ENCODE measurements around the gene UBP1. TPM values are rescaled to one million over a fixed set of nuclear protein-coding genes. Genes with fewer than 3 reads are reported as not detected.

UBP1 gene
- total RNA-seq, 1 experiment from 2014 or later = 69.5 TPM

DNA sequence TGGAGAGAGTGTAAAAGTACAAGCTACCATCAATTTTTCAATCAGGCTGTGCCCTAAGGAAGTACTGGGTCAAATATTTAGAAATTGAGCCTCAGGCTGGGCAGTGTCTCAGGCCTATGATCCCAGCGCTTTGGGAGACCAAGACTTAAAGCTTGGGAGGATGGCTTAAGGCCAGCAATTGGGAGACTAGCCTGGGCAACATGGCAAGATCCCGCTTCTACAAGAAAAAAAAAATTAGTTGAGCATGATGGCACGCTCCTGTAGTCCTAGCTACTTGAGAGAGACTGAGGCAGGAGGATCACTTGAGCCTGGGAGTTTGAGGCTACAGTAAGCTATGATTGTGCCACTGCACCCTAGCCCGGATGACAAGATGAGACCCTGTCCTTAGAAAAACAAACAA lies 2.0 kb upstream of the UBP1 start:
- no TSS peak for BruUV-seq (replicated peaks)
- H4K20me1 ChIP-seq (ENCODE audit: insufficient read depth) = peaks cover 4% of the 10 kb centered on the region; the same call in 1 of the 2 replicates
- H3K4me3 ChIP-seq (replicated peaks in 1 of 2; ENCODE audit: low read depth in 1 of 2, low read length in 2 of 2) = no peak overlapping the region
- no peaks in the 10 kb centered on the region for H3K9me2 ChIP-seq (ENCODE audit: insufficient read depth)
- RAD21 ChIA-PET (ENCODE audit: low non-redundant PET in 1 of 2, low total read pairs in 2 of 2, uncharacterized antibody in 2 of 2, unreplicated experiment in 2 of 2) = no interaction called here
- H2AFZ ChIP-seq (ENCODE audit: low read depth, low read length, poor library complexity, severe bottlenecking) = no peak overlapping the region
- H3K4me1 ChIP-seq (ENCODE audit: control insufficient read depth in 1 of 2, insufficient read depth in 2 of 2, low read length in 2 of 2) = peaks cover 21 to 28% of the 10 kb centered on the region in 2 experiments
- intact Hi-C loops (cut with micrococcal nuclease) = loop anchor here (5.0 to 10.0 kb wide), 2 partner anchors 270 to 353 kb away; partner anchors contain the start of gene PDCD6IP
- H3K9me3 ChIP-seq (ENCODE audit: control insufficient read depth in 1 of 2, insufficient read depth in 1 of 2, low read depth in 1 of 2, low read length in 2 of 2) = no peaks in the 10 kb centered on the region
- no peak for ATAC-seq
- CTCF ChIA-PET = no interaction called here
- H3K9ac ChIP-seq (ENCODE audit: low read length) = no peak overlapping the region
- H3K4me2 ChIP-seq (ENCODE audit: low read length) = no peak overlapping the region
- no peak for DNase-seq (ENCODE audit: low read depth, low spot score)
- no peaks in the 10 kb centered on the region for H3K36me3 ChIP-seq (ENCODE audit: control insufficient read depth in 1 of 2, insufficient read depth in 2 of 2, low read length in 2 of 2)
- TF ChIP-seq, protein P1, sequence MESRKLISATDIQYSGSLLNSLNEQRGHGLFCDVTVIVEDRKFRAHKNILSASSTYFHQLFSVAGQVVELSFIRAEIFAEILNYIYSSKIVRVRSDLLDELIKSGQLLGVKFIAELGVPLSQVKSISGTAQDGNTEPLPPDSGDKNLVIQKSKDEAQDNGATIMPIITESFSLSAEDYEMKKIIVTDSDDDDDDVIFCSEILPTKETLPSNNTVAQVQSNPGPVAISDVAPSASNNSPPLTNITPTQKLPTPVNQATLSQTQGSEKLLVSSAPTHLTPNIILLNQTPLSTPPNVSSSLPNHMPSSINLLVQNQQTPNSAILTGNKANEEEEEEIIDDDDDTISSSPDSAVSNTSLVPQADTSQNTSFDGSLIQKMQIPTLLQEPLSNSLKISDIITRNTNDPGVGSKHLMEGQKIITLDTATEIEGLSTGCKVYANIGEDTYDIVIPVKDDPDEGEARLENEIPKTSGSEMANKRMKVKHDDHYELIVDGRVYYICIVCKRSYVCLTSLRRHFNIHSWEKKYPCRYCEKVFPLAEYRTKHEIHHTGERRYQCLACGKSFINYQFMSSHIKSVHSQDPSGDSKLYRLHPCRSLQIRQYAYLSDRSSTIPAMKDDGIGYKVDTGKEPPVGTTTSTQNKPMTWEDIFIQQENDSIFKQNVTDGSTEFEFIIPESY (IDR thresholded peaks at IDR 0.05; ENCODE audit: extremely low read depth, insufficient replicate concordance, low read length) = no peak
- no peak for TF ChIP-seq CTCF (IDR thresholded peaks at IDR 0.05 in 2 of 3, conservative IDR thresholded peaks at IDR 0.05 in 1 of 3; ENCODE audit: borderline replicate concordance in 1 of 3, insufficient read depth in 1 of 3, low read depth in 2 of 3, low read length in 2 of 3)
- no peak for TF ChIP-seq RAD21 (IDR thresholded peaks at IDR 0.05; ENCODE audit: low read depth)
- no peak for TF ChIP-seq JUND (IDR thresholded peaks at IDR 0.05)
- no peak for TF ChIP-seq SP1 (IDR thresholded peaks at IDR 0.05; ENCODE audit: low read depth)
- no peak for TF ChIP-seq YY1 (IDR thresholded peaks at IDR 0.05; ENCODE audit: extremely low read depth, insufficient replicate concordance, low read depth, low read length)
- TF ChIP-seq EGR1 (IDR thresholded peaks at IDR 0.05; ENCODE audit: low read depth) = no peak
- no peak for TF ChIP-seq ZFX (IDR thresholded peaks at IDR 0.05)
- TF ChIP-seq ATF3 (IDR thresholded peaks at IDR 0.05) = no peak
- H3K27ac ChIP-seq (ENCODE audit: low read depth, low read length) = peak overlapping the region; percentile 91; the same call in 1 of the 2 replicates
- peaks cover 26% of the 10 kb centered on the region for H3K79me2 ChIP-seq (ENCODE audit: insufficient read depth, low read length)
- no peaks in the 10 kb centered on the region for H3K27me3 ChIP-seq (ENCODE audit: insufficient read depth, low read length)
- POLR2A ChIA-PET = no interaction called here
